ENCODE measurements around the gene EGFR. TPM values are rescaled to one million over a fixed set of nuclear protein-coding genes. Genes with fewer than 3 reads are reported as not detected.

EGFR gene
- total RNA-seq, 1 experiment from 2014 or later = 58.2 TPM

- no peak for DNase-seq (ENCODE audit: low read depth)
These were observed 227.4 kb downstream of the EGFR start for GRCh38 chr7:55246171-55246570.

- peak; percentile 65 for DNase-seq (ENCODE audit: low read depth)
These were observed 228.6 kb downstream of the EGFR start for GRCh38 chr7:55247428-55247827.

DNA sequence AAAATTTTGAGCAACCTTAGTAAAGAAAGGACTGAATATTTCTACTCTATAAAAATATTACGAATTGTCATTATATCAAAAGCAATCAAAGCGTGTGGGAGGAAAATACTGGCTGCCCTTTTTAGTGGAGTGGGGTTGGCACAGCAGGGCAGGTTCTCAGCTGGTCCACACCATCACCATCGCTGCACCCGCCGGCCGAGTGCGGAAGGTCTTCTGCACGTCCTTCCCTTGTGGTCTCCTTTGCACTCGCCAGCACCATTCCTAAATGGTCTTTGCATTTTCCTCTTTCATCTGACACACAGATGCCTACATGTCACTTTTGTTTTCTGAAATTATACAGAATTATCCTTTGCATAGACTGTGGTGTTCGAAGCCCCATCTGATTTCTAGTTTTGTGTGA, 229.7 kb downstream of the EGFR start:
- no peak for DNase-seq (ENCODE audit: low read depth)

GRCh38 chr7:55249332-55249731, 230.5 kb downstream of the EGFR start:
- no peak for DNase-seq (ENCODE audit: low read depth)

DNA sequence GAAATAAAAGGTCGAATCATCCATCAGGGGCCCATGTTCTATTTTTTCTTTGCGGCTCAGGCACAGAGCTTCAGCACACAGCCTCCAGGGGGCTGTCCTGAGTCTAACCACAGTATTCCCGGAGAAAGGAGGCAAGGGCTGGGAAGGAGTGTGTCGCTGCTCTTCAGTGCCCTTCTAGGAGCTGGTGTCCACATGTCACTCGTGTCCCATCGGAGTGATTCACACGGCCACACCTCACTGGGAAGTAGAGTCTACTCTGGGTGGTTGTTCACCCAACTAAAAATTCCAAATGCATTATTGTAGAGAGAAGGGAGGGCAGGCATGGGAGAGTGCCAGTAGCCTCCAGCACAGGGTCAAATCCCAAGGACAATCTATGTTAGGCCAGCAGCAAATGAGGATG, 231.5 kb downstream of the EGFR start:
- peak; percentile 72 for DNase-seq (ENCODE audit: low read depth)

DNA sequence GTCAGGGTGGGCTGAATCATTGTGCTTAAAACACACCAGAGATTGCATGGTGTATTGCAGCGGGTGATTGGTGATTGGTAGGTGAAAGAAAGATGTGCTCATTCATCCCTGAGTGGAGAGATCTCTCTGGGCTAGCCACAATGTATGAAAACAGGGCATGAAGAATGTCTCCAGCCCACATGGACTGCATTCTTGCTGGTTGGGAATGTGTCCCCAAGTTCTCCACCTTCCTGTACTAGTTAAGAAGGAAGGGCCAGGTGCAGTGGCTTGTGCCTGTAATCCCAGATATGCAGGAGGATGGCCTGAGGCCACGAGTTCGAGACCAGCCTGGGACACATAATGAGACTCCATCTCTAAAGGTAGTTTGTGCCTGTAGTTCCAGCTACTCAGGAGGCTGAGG, 232.5 kb downstream of the EGFR start:
- DNase-seq (ENCODE audit: low read depth) = no peak

GRCh38 chr7:55251911-55252310, 233.1 kb downstream of the EGFR start:
- no peak for DNase-seq (ENCODE audit: low read depth)

DNA sequence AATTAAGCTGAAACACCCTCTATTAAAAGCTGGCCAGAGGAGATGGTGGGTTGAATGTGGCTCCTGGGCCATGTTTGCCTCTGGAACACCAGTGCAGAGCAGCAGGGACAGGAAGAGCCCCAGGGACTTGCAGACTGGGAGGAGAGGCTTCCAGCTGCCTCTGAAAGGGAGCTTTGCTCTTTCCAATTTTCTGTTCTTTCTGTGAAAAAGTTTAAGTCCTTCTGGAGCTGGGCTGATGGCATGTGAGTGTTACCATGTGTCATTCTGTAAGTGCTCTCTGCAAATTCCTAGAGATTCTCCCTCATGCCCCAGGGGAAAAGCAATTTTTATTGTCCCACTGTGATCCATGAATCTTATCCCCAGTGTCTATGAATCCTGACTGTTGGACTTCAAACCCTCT, 233.6 kb downstream of the EGFR start:
- DNase-seq (ENCODE audit: low read depth) = no peak

DNA sequence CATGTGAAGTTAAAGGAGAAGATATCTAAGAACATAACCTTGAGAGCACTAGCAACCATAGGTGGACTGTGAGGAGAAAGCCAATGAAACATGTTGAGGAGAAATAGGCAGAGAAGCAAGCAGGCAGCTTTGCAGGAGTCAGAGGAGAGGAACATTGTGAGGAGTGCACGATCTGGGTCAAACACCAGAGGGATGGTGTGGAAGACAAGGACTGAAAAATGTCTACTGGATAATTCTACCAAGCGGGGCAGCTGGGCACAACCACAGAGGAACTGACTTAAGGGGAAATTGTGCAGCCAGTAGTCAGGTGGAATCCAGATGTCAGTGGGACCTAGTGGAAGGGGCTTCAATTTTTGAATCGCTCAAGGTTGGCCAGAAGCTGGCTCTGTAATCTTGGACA, 234.4 kb downstream of the EGFR start:
- no peak for DNase-seq (ENCODE audit: low read depth)

- DNase-seq (ENCODE audit: low read depth) = no peak
These were observed 235.4 kb downstream of the EGFR start for GRCh38 chr7:55254242-55254595.

DNA sequence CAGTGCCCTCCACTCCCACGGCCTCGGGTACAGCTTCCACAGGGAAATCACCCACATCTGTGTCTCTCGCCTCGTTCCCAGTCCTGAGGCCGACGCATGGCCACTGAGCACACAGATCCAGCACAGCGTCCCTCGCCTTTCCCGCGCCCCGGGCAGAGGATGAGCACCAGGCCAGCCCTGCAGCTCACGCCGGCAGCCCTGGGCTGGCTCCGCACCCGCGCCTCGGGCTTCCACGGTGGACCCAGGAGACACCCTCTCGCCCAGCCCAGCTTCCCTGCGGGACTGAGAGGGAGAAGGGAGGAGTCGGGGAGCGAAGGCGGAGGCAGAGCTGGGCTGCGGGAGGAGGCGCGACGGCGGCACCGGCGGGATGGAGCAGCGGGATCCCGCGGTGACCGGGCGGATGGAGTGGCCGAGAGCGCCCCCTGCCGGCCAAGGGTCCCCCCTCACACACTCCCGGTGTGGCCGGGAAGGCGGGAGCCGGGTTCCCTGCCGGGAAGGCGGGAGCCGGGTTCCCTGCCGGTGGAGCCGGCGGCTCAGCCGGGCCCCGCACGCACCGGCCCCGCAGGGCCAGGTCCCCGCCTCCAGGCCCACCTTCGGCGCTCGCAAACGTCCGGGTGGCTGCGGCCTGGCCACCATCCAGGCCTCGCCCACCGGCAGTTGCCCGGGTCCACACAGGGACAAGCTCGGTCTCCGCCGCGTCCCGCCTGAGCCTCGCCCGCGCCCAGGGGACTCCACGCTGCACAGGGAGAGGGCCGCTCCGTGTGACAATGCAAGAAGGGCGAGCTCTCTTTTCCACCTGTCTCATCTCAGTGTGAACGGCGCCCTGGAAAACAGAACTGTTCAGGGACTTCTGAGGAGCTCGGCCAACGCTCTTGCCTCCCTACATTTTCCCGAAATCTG, 236.0 kb downstream of the EGFR start:
- DNase-seq (ENCODE audit: low read depth) = peak; percentile 95

- peak; percentile 98 for DNase-seq (ENCODE audit: low read depth)
These were observed 237.0 kb downstream of the EGFR start for GRCh38 chr7:55255496-55256445.

DNA sequence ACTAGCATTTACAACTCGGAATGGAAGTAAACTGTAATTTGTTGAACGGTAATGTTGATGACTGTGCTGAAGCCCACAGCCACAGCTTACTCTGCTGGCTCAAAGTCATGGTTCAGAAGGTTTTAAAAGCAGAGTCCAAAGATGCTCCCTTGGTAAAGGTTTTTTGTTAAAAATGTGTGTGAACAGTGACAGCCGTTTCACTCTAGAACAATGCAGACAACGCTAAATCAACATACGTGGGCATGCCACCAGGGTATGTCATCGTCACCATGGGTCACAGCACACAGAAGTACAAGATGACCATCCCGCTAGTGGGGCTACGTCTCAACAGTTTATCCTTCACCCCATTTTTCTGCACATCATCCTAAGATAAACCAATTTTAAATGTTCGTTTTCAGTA, 239.8 kb downstream of the EGFR start:
- DNase-seq (ENCODE audit: low read depth) = no peak

DNA sequence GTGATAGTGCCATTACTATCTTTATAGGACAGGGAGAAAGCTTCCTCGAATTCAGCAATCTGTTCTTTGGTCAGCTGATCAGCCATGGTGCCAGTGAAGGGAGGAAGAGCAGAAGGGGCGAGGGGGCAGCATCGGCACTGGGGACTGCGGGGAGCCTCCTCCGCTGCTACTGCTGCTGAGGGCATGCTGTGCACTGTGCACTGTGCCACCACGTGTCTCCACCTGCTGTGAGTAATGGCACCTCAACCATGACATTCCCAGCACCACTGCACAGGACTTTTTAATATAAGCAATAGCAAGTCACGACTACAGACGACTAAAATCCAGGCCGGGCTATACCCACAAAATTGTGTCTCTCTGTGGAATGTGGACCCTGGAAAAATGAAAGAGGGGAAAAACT, 241.4 kb downstream of the EGFR start:
- DNase-seq (ENCODE audit: low read depth) = no peak

- DNase-seq (ENCODE audit: low read depth) = no peak
These were observed 242.0 kb downstream of the EGFR start for GRCh38 chr7:55260676-55261385.
